Measurements from ENCODE around the gene ANO7.

DNA sequence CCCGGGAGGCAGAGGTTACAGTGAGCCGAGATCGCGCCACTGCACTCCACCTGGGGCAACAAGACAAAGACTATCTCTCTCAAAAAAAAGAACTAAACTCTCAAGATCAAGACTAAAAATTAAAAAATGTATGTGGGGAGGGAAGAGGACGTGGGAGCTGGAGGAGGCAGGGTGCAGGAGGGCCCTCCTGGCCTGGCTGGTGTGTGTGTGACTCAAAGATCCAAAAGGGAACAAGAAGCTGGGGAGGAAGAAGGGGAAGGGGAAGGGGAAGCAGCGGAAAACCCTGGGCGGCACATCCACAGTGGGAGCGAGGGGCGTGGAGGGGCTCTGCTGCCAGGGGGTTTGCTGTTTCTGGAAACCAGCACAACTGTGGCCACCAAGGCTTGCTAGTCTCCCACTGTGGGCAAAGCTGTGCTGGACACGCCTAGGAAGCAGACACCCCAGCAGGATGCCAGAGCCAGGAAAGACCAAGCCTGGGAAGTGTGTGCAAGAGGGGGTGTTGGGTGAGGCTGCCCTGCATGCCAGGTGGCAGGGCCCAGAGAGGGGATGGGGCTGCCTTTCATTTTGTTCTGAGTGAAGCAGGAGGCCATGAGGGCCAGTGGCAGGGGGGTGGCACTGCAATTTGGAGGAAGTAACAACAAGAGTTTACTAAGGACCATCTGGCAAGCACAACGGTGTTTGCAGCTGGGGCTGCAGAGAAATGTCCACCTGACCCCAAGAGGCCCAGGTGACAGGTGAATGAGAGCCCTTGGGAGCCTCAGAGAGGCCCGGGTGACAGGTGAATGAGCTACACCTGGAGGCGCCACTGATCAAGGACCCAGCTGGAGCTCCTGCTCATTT, 44.5 kb downstream of the ANO7 start:
- TF ChIP-seq, protein P1, sequence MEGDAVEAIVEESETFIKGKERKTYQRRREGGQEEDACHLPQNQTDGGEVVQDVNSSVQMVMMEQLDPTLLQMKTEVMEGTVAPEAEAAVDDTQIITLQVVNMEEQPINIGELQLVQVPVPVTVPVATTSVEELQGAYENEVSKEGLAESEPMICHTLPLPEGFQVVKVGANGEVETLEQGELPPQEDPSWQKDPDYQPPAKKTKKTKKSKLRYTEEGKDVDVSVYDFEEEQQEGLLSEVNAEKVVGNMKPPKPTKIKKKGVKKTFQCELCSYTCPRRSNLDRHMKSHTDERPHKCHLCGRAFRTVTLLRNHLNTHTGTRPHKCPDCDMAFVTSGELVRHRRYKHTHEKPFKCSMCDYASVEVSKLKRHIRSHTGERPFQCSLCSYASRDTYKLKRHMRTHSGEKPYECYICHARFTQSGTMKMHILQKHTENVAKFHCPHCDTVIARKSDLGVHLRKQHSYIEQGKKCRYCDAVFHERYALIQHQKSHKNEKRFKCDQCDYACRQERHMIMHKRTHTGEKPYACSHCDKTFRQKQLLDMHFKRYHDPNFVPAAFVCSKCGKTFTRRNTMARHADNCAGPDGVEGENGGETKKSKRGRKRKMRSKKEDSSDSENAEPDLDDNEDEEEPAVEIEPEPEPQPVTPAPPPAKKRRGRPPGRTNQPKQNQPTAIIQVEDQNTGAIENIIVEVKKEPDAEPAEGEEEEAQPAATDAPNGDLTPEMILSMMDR (IDR thresholded peaks at IDR 0.05), result no peak
- TF ChIP-seq POLR2AphosphoS5 (IDR thresholded peaks at IDR 0.05), result no peak
- TF ChIP-seq POLR2A (IDR thresholded peaks at IDR 0.05), result no peak

Measured in prostate gland (tissue), 2 donors.